ENCODE measurements around the gene STIM1. TPM values are rescaled to one million over a fixed set of nuclear protein-coding genes. Genes with fewer than 3 reads are reported as not detected.
"Not testable (repeated sequence)": the region's sequence is repeated elsewhere in the genome, so short reads cannot be mapped to it uniquely, and the experiment has no call there.

Gene STIM1
- total RNA-seq, 2 experiments from 2014 or later, result 62.9 to 68.5 TPM

GRCh38 chr11:3992964-3993363, 137.5 kb downstream of the STIM1 start:
- no peak for DNase-seq
- no peak overlapping the region for H3K4me3 Mint-ChIP-seq
- H3K36me3 Mint-ChIP-seq (ENCODE audit: low read depth), result peaks cover 26% of the 10 kb centered on the region
- H3K9me3 Mint-ChIP-seq, result peaks cover 23% of the 10 kb centered on the region
- H3K27me3 Mint-ChIP-seq (ENCODE audit: low read depth), result no peaks in the 10 kb centered on the region
- H3K27ac Mint-ChIP-seq, result no peak overlapping the region
- intact Hi-C loops (cut with micrococcal nuclease), result no loop called here
- CTCF ChIA-PET, result no interaction called here
- peaks cover 59% of the 10 kb centered on the region for H3K4me1 Mint-ChIP-seq (ENCODE audit: low read depth)

- H3K36me3 Mint-ChIP-seq (ENCODE audit: low read depth), result peaks cover 28% of the 10 kb centered on the region
- peaks cover 50% of the 10 kb centered on the region for H3K4me1 Mint-ChIP-seq (ENCODE audit: low read depth)
- H3K27ac Mint-ChIP-seq, result peak overlapping the region; percentile 15
- intact Hi-C loops (cut with micrococcal nuclease), result no loop called here
- no peak overlapping the region for H3K4me3 Mint-ChIP-seq
- no peaks in the 10 kb centered on the region for H3K27me3 Mint-ChIP-seq (ENCODE audit: low read depth)
- CTCF ChIA-PET, result no interaction called here
- H3K9me3 Mint-ChIP-seq, result peaks cover 23% of the 10 kb centered on the region
- no peak for DNase-seq
Observed at GRCh38 chr11:3994030-3994640, 138.7 kb downstream of the STIM1 start.

- intact Hi-C loops (cut with micrococcal nuclease), result no loop called here
- H3K27ac Mint-ChIP-seq, result no peak overlapping the region
- H3K36me3 Mint-ChIP-seq (ENCODE audit: low read depth), result peaks cover 32% of the 10 kb centered on the region
- CTCF ChIA-PET, result interaction anchor here (0.6 to 1.2 kb wide), 3 partner anchors 48 to 172 kb away, joined by 3 to 4 read pairs (median 3); no protein-coding TSS in a partner anchor
- no peak for DNase-seq
- no peaks in the 10 kb centered on the region for H3K27me3 Mint-ChIP-seq (ENCODE audit: low read depth)
- no peak overlapping the region for H3K4me3 Mint-ChIP-seq
- peaks cover 25% of the 10 kb centered on the region for H3K9me3 Mint-ChIP-seq
- H3K4me1 Mint-ChIP-seq (ENCODE audit: low read depth), result peaks cover 39% of the 10 kb centered on the region
Observed at GRCh38 chr11:3995307-3995706, 139.8 kb downstream of the STIM1 start.

DNA sequence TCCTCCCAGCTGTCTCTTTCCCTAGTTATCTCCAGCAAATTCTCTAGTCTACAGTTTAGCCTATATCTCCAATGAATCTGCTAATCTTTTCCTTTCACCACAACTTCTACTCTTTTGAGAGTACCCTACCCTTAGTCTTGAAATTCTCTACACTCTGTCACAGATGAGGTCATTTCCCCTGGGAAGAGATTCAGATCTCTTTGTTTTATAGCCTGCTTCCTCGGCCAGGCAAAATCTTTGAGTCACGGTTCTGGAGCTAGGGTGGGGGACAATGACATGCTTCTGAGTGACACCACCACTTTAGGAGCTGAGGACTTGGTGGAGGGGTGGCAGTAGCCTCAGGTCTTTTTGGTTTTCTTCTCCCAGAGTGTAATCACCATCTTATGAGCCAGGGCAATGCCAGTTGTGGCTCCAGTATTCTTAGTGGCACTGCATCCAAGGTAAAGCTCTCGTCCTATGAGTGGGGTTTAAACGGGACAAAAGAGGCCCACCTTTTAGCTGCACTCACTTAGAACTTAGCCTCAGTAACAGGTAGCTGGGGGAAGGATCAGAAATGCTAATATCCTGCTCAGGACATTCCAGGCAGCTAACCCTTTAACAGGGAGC, 140.6 kb downstream of the STIM1 start:
- intact Hi-C loops (cut with micrococcal nuclease), result no loop called here
- DNase-seq, result no peak
- H3K4me1 Mint-ChIP-seq (ENCODE audit: low read depth), result peaks cover 34% of the 10 kb centered on the region
- peaks cover 25% of the 10 kb centered on the region for H3K9me3 Mint-ChIP-seq
- no peaks in the 10 kb centered on the region for H3K27me3 Mint-ChIP-seq (ENCODE audit: low read depth)
- H3K4me3 Mint-ChIP-seq, result no peak overlapping the region
- CTCF ChIA-PET, result interaction anchor here (0.6 to 1.2 kb wide), 7 partner anchors 11 to 270 kb away, joined by 3 to 5 read pairs (median 3); no protein-coding TSS in a partner anchor
- H3K27ac Mint-ChIP-seq, result no peak overlapping the region
- peaks cover 32% of the 10 kb centered on the region for H3K36me3 Mint-ChIP-seq (ENCODE audit: low read depth)

- H3K36me3 Mint-ChIP-seq (ENCODE audit: low read depth), result peaks cover 32% of the 10 kb centered on the region
- H3K27me3 Mint-ChIP-seq (ENCODE audit: low read depth), result no peaks in the 10 kb centered on the region
- CTCF ChIA-PET, result interaction anchor here (0.6 to 1.4 kb wide), 6 partner anchors 11 to 270 kb away, joined by 3 to 5 read pairs (median 4); no protein-coding TSS in a partner anchor
- intact Hi-C loops (cut with micrococcal nuclease), result no loop called here
- no peak for DNase-seq
- H3K9me3 Mint-ChIP-seq, result peaks cover 25% of the 10 kb centered on the region
- H3K4me3 Mint-ChIP-seq, result no peak overlapping the region
- H3K4me1 Mint-ChIP-seq (ENCODE audit: low read depth), result peaks cover 34% of the 10 kb centered on the region
- no peak overlapping the region for H3K27ac Mint-ChIP-seq
Observed at GRCh38 chr11:3996651-3997050, 141.2 kb downstream of the STIM1 start.

DNA sequence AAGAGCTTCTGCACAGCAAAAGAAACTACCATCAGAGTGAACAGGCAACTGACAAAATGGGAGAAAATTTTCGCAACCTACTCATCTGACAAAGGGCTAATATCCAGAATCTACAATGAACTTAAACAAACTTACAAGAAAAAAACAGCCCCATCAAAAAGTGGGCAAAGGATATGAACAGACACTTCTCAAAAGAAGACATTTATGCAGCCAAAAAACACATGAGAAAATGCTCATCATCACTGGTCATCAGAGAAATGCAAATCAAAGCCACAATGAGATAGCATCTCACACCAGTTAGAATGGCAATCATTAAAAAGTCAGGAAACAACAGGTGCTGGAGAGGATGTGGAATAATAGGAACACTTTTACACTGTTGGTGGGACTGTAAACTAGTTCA, 149.3 kb downstream of the STIM1 start:
- DNase-seq; H3K36me3 Mint-ChIP-seq (ENCODE audit: low read depth); CTCF ChIA-PET; H3K27me3 Mint-ChIP-seq (ENCODE audit: low read depth); H3K27ac Mint-ChIP-seq; intact Hi-C loops (cut with micrococcal nuclease); H3K4me3 Mint-ChIP-seq; H3K9me3 Mint-ChIP-seq: not testable (repeated sequence)
- H3K4me1 Mint-ChIP-seq (ENCODE audit: low read depth), result peaks cover 12% of the 10 kb centered on the region

GRCh38 chr11:4006946-4007680, 151.6 kb downstream of the STIM1 start:
- intact Hi-C loops (cut with micrococcal nuclease), result no loop called here
- peaks cover 21% of the 10 kb centered on the region for H3K4me1 Mint-ChIP-seq (ENCODE audit: low read depth)
- CTCF ChIA-PET, result interaction anchor here (0.6 to 1.4 kb wide), 7 partner anchors 9 to 158 kb away, joined by 3 to 12 read pairs (median 4); partner anchors contain the start of gene STIM1
- no peaks in the 10 kb centered on the region for H3K27me3 Mint-ChIP-seq (ENCODE audit: low read depth)
- H3K4me3 Mint-ChIP-seq, result no peak overlapping the region
- H3K27ac Mint-ChIP-seq, result no peak overlapping the region
- H3K9me3 Mint-ChIP-seq, result peaks cover 8% of the 10 kb centered on the region
- peaks cover 10% of the 10 kb centered on the region for H3K36me3 Mint-ChIP-seq (ENCODE audit: low read depth)
- DNase-seq, result no peak

DNA sequence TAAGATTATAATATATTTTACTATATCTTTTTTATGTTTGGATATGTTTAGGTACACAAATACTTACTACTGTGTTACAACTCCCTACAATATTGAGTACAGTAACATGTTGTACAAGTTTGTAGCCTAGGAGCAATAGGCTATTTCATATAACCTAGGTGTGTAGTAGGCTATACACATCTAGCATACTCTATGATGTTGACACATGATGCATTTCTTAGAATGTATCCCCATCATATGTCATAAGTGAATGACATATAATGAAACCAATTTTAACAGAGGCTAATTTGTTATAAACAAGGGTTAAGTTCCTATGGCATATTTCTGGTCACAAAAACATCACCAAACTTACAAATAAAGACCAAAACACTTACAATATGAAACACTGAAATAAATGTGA, 152.7 kb downstream of the STIM1 start:
- intact Hi-C loops (cut with micrococcal nuclease), result no loop called here
- Mint-ChIP-seq H3K36me3 (ENCODE audit: low read depth) (peaks cover 14% of the 10 kb centered on the region), H3K9me3 (peaks cover 8% of the 10 kb centered on the region), H3K4me1 (ENCODE audit: low read depth) (peaks cover 29% of the 10 kb centered on the region), H3K4me3 (no peak overlapping the region), H3K27ac (no peak overlapping the region), H3K27me3 (ENCODE audit: low read depth) (no peaks in the 10 kb centered on the region)
- no peak for DNase-seq
- CTCF ChIA-PET, result interaction anchor here (0.7 to 1.4 kb wide), 3 partner anchors 81 to 159 kb away, joined by 4 to 12 read pairs (median 6); partner anchors contain the start of gene STIM1

DNA sequence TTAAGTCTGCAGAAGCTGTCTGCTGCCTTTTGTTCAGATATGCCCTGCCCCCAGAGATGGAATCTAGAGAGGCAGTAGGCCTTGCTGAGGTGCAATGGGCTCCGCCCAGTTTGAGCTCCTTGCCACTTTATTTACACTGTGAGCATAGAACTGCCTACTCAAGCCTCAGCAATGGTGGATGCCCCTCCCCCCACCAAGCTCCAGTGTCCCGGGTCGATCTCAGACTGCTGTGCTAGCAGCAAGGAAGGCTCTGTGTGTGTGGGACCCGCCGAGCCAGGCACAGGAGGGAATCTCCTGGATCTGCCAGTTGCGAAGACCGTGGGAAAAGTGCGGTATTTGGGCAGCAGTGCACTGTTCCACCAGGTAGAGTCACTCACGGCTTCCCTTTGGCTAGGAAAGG, 161.1 kb downstream of the STIM1 start:
- CTCF ChIA-PET, result interaction anchor here (1.2 kb wide), 1 partner anchor 10 kb away, joined by 4 read pairs; no protein-coding TSS in a partner anchor
- H3K9me3 Mint-ChIP-seq; DNase-seq; H3K27ac Mint-ChIP-seq; H3K27me3 Mint-ChIP-seq (ENCODE audit: low read depth); H3K4me3 Mint-ChIP-seq; intact Hi-C loops (cut with micrococcal nuclease): not testable (repeated sequence)
- peaks cover 12% of the 10 kb centered on the region for H3K36me3 Mint-ChIP-seq (ENCODE audit: low read depth)
- H3K4me1 Mint-ChIP-seq (ENCODE audit: low read depth), result peaks cover 53% of the 10 kb centered on the region

GRCh38 chr11:4017129-4017528, 161.7 kb downstream of the STIM1 start:
- no peak overlapping the region for H3K4me3 Mint-ChIP-seq
- no peaks in the 10 kb centered on the region for H3K27me3 Mint-ChIP-seq (ENCODE audit: low read depth)
- DNase-seq, result no peak
- peaks cover 4% of the 10 kb centered on the region for H3K9me3 Mint-ChIP-seq
- no peak overlapping the region for H3K27ac Mint-ChIP-seq
- CTCF ChIA-PET, result interaction anchor here (0.6 to 1.2 kb wide), 3 partner anchors 10 to 265 kb away, joined by 3 to 4 read pairs (median 3); no protein-coding TSS in a partner anchor
- intact Hi-C loops (cut with micrococcal nuclease), result no loop called here
- peaks cover 10% of the 10 kb centered on the region for H3K36me3 Mint-ChIP-seq (ENCODE audit: low read depth)
- H3K4me1 Mint-ChIP-seq (ENCODE audit: low read depth), result peaks cover 50% of the 10 kb centered on the region

GRCh38 chr11:4018641-4019040, 163.2 kb downstream of the STIM1 start:
- peaks cover 4% of the 10 kb centered on the region for H3K9me3 Mint-ChIP-seq
- intact Hi-C loops (cut with micrococcal nuclease), result no loop called here
- no peaks in the 10 kb centered on the region for H3K27me3 Mint-ChIP-seq (ENCODE audit: low read depth)
- CTCF ChIA-PET, result no interaction called here
- peaks cover 44% of the 10 kb centered on the region for H3K4me1 Mint-ChIP-seq (ENCODE audit: low read depth)
- no peak for DNase-seq
- H3K36me3 Mint-ChIP-seq (ENCODE audit: low read depth), result peaks cover 10% of the 10 kb centered on the region
- H3K4me3 Mint-ChIP-seq, result no peak overlapping the region
- no peak overlapping the region for H3K27ac Mint-ChIP-seq

DNA sequence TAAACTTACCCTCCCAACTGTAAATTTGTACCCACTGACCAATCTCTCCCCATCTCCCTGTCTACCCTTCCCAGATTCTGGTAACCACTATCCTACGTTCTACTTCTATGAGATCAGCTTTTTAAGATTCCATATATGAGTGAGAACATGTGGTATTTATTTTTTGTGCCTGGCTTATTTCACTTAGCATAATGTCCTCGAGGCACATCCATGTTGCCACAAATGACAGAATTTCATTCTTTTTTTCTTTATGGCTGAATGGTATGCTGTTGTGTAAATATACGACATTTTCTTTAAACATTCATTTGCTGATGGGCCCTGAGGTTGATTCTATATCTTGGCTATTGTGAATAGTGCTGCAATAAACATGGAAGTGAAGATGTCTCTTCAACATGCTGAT, 164.4 kb downstream of the STIM1 start:
- Mint-ChIP-seq H3K4me3 (no peak overlapping the region), H3K27ac (peak overlapping the region; percentile 11), H3K9me3 (no peaks in the 10 kb centered on the region), H3K27me3 (ENCODE audit: low read depth) (no peaks in the 10 kb centered on the region), H3K36me3 (ENCODE audit: low read depth) (peaks cover 18% of the 10 kb centered on the region), H3K4me1 (ENCODE audit: low read depth) (peaks cover 38% of the 10 kb centered on the region)
- DNase-seq, result no peak
- intact Hi-C loops (cut with micrococcal nuclease), result no loop called here
- CTCF ChIA-PET, result interaction anchor here (0.6 kb wide), 1 partner anchor 132 kb away, joined by 4 read pairs; no protein-coding TSS in a partner anchor

All from activated naive CD4-positive, alpha-beta T cell treated with anti-CD3 and anti-CD28 coated beads for 36 hours (primary cell).